Measurements from ENCODE around the gene NACA.
A peak's percentile ranks its signal among the peaks of the same experiment; 100 is the strongest.

The NACA gene

GRCh38 chr12:56688129-56688845 lies 36.8 kb downstream of the NACA start, which contains the start of gene PTGES3:
Gene PTGES3 (minus strand): TSS chr12:56688284. CDS start chr12:56687999, 285 bp downstream.
- Histone ChIP-seq H3K4me3 (ENCODE audit: low read depth, low read length) (peak within 1 kb of the TSS; percentile 59), H3K27ac (ENCODE audit: extremely low read depth, low read depth, low read length) (peak within 1 kb of the TSS; percentile 100), H3K4me1 (ENCODE audit: control insufficient read depth, insufficient read depth, low read length) (peaks cover 7% of the 10 kb centered on the region; the same call in 1 of the 2 replicates), H3K9me3 (ENCODE audit: control insufficient read depth, insufficient read depth, low read depth, low read length) (no peaks in the 10 kb centered on the region), H3K36me3 (ENCODE audit: control insufficient read depth in 2 of 2, insufficient read depth in 1 of 2, low read length in 2 of 2) (peaks cover 6 to 25% of the 10 kb centered on the region in 2 experiments; a peak in 2 of 3 replicates)
- ChIA-PET CTCF (interaction anchor here (1.2 kb wide), 1 partner anchor 51 kb away, joined by 4 read pairs; no protein-coding TSS in a partner anchor), POLR2A (interaction anchor here (0.5 to 4.5 kb wide), 20 partner anchors 9 to 576 kb away, joined by 3 to 63 read pairs (median 7); partner anchors contain the start of genes ATP5F1B, LRP1, NAB2 and NACA)
- TF ChIP-seq REST (tag by site-specific recombination; IDR thresholded peaks at IDR 0.05) (peak; percentile 86), ZNF701 (tag by site-specific recombination; IDR thresholded peaks at IDR 0.05) (no peak), ZNF473 (tag by site-specific recombination; IDR thresholded peaks at IDR 0.05) (no peak), BCL6B (tag by site-specific recombination; IDR thresholded peaks at IDR 0.05) (peak; percentile 79), ZNF23 (tag by site-specific recombination; IDR thresholded peaks at IDR 0.05; ENCODE audit: borderline replicate concordance) (no peak), ZNF626 (tag by site-specific recombination; IDR thresholded peaks at IDR 0.05) (no peak), KLF9 (tag by site-specific recombination; IDR thresholded peaks at IDR 0.05; ENCODE audit: low read depth) (peak; percentile 87), OSR2 (tag by site-specific recombination; IDR thresholded peaks at IDR 0.05) (no peak), ZNF555 (tag by site-specific recombination; conservative IDR thresholded peaks at IDR 0.05) (no peak), BCL11A (tag by site-specific recombination; IDR thresholded peaks at IDR 0.05; ENCODE audit: low read depth) (no peak), ZNF558 (tag by site-specific recombination; IDR thresholded peaks at IDR 0.05) (peak; percentile 69; the same call in 1 of the 2 replicates), ZNF324 (tag by site-specific recombination; IDR thresholded peaks at IDR 0.05) (peak; percentile 46; the same call in 1 of the 2 replicates), ZNF488 (tag by site-specific recombination; IDR thresholded peaks at IDR 0.05) (no peak), ZNF354C (tag by site-specific recombination; IDR thresholded peaks at IDR 0.05; ENCODE audit: borderline replicate concordance, low read depth) (no peak), ZNF423 (tag by site-specific recombination; IDR thresholded peaks at IDR 0.05) (no peak), KLF8 (tag by site-specific recombination; IDR thresholded peaks at IDR 0.05) (peak; percentile 95), ZNF837 (tag by site-specific recombination; IDR thresholded peaks at IDR 0.05) (no peak), ZSCAN16 (tag by site-specific recombination; IDR thresholded peaks at IDR 0.05) (peak; percentile 74; the same call in 1 of the 2 replicates), ZSCAN30 (tag by site-specific recombination; IDR thresholded peaks at IDR 0.05) (peak; percentile 87), ZNF10 (tag by site-specific recombination; IDR thresholded peaks at IDR 0.05) (peak; percentile 88), GLIS1 (tag by site-specific recombination; IDR thresholded peaks at IDR 0.05) (peak; percentile 77), ZNF184 (tag by site-specific recombination; IDR thresholded peaks at IDR 0.05) (no peak), ZFP3 (tag by site-specific recombination; IDR thresholded peaks at IDR 0.05; ENCODE audit: low read depth) (no peak), KLF7 (tag by site-specific recombination; IDR thresholded peaks at IDR 0.05; ENCODE audit: borderline replicate concordance) (peak; percentile 85), ZNF221 (tag by site-specific recombination; IDR thresholded peaks at IDR 0.05; ENCODE audit: borderline replicate concordance) (no peak), TSHZ1 (tag by site-specific recombination; IDR thresholded peaks at IDR 0.05; ENCODE audit: borderline replicate concordance) (0 out of 2 replicates have a peak, but pooled peaks have one; percentile 12), ZNF776 (tag by site-specific recombination; IDR thresholded peaks at IDR 0.05; ENCODE audit: borderline replicate concordance) (no peak), MZF1 (tag by site-specific recombination; IDR thresholded peaks at IDR 0.05; ENCODE audit: borderline replicate concordance) (peak; percentile 33; the same call in 1 of the 2 replicates), YY1 (tag by site-specific recombination; IDR thresholded peaks at IDR 0.05) (peak; percentile 76)

All from HEK293 (cell line).